ENCODE results near the gene NEO1. TPM values are rescaled to one million over a fixed set of nuclear protein-coding genes. Genes with fewer than 3 reads are reported as not detected.

NEO1 gene
- total RNA-seq, 1 experiment from 2014 or later = 41.8 TPM

DNA sequence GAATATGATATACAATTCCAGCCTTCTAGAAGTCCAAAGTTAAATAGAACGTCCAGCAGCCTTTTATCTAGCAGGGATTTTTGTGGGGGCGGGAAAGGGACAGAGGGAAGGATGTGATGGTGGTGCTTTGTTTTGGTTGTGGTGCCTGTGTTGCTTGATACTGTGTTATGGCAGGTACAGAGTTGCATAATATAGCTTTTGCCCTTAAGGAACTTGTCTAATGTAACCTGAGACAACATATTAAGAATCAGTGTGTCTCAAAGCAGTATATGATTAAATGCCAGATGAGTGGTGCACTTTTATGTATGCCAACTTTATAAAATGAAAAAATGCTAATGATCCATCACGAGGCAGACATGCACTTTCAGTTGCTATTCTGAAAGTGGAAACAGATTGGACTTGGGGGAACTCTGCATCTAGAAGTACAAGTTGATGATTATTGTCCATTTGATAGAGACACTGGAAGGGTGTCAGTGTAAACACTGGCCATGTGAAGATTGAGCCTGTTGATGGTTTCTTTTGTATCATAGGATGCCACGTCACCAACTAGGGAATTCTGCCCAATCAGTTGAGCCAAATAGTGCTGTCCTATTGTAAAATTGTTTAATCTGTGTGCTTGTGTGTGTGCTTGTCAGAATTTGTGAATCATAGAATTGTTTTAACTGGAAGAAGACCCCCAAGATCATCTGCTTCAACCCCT lies 23.0 kb downstream of the NEO1 start:
- Histone ChIP-seq H3K27ac (ENCODE audit: insufficient read length, low read depth, low read length) (no peak overlapping the region), H3K4ac (ENCODE audit: low read depth, low read length) (no peak overlapping the region), H2BK12ac (ENCODE audit: insufficient read length, low read depth, low read length) (no peak overlapping the region), H3K23ac (ENCODE audit: insufficient read length, low read depth, low read length) (no peak overlapping the region), H2BK5ac (ENCODE audit: insufficient read length, low read length) (no peak overlapping the region), H3K9me3 (ENCODE audit: control insufficient read depth, low read depth, low read length) (no peaks in the 10 kb centered on the region), H3K9ac (ENCODE audit: extremely low read depth, insufficient read length, low read length) (no peak overlapping the region), H2AK5ac (ENCODE audit: insufficient read length, low read length) (no peak overlapping the region), H3K79me1 (ENCODE audit: insufficient read depth, low read depth, low read length, poor library complexity, severe bottlenecking) (peaks cover 8% of the 10 kb centered on the region), H4K91ac (ENCODE audit: insufficient read length, low read depth, low read length) (no peak overlapping the region), H3K4me1 (ENCODE audit: insufficient read depth, low read length) (no peaks in the 10 kb centered on the region; the same call in 1 of the 2 replicates), H3K14ac (ENCODE audit: insufficient read depth, low read length) (no peak overlapping the region), H3T11ph (ENCODE audit: low read length) (no peak overlapping the region), H2AFZ (ENCODE audit: low read length) (no peak overlapping the region), H4K20me1 (ENCODE audit: control insufficient read depth, insufficient read depth, insufficient read length) (no peaks in the 10 kb centered on the region), H3K4me2 (ENCODE audit: insufficient read depth, insufficient read length, low read length) (no peak overlapping the region), H2BK120ac (ENCODE audit: low read depth, low read length, poor library complexity, severe bottlenecking) (no peak overlapping the region), H2BK15ac (ENCODE audit: low read depth, low read length) (no peak overlapping the region), H3K79me2 (ENCODE audit: insufficient read depth, low read length) (peaks cover 5% of the 10 kb centered on the region), H3K23me2 (ENCODE audit: insufficient read length, low read depth, low read length, poor library complexity, severe bottlenecking) (no peaks in the 10 kb centered on the region), H3K27me3 (ENCODE audit: insufficient read depth, low read length) (no peaks in the 10 kb centered on the region), H4K8ac (replicated peaks; ENCODE audit: insufficient read length, low read depth, low read length) (no peak overlapping the region), H3K56ac (ENCODE audit: insufficient read length, low read depth, low read length) (no peak overlapping the region), H4K5ac (ENCODE audit: insufficient read length, low read depth, low read length) (no peak overlapping the region), H2BK20ac (ENCODE audit: low read depth, low read length, poor library complexity, severe bottlenecking) (no peak overlapping the region), H3K18ac (ENCODE audit: insufficient read length, low read depth, low read length) (no peak overlapping the region)
- DNase-seq = no peak
- H3K27ac Mint-ChIP-seq = no peak overlapping the region
- H3K4me1 Mint-ChIP-seq = peaks cover 13% of the 10 kb centered on the region in 2 experiments
- no CpG with 5 or more reads among the region's 4 CpGs for WGBS (ENCODE audit: extremely low coverage, insufficient read length, low lambda C conversion rate)
- no peak overlapping the region for H3K4me3 Mint-ChIP-seq
- TF ChIP-seq, protein P1, sequence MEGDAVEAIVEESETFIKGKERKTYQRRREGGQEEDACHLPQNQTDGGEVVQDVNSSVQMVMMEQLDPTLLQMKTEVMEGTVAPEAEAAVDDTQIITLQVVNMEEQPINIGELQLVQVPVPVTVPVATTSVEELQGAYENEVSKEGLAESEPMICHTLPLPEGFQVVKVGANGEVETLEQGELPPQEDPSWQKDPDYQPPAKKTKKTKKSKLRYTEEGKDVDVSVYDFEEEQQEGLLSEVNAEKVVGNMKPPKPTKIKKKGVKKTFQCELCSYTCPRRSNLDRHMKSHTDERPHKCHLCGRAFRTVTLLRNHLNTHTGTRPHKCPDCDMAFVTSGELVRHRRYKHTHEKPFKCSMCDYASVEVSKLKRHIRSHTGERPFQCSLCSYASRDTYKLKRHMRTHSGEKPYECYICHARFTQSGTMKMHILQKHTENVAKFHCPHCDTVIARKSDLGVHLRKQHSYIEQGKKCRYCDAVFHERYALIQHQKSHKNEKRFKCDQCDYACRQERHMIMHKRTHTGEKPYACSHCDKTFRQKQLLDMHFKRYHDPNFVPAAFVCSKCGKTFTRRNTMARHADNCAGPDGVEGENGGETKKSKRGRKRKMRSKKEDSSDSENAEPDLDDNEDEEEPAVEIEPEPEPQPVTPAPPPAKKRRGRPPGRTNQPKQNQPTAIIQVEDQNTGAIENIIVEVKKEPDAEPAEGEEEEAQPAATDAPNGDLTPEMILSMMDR (conservative IDR thresholded peaks at IDR 0.05) = no peak
- H3K27me3 Mint-ChIP-seq (ENCODE audit: low read depth) = no peaks in the 10 kb centered on the region
- H3K36me3 Mint-ChIP-seq (ENCODE audit: insufficient read depth in 1 of 3, low read depth in 3 of 3) = no peaks in the 10 kb centered on the region
- H3K9me3 Mint-ChIP-seq = no peaks in the 10 kb centered on the region

All from H9 (cell line).